K562 (cell line): Measurements from ENCODE around the gene PEX6. TPM values are rescaled to one million over a fixed set of nuclear protein-coding genes. Genes with fewer than 3 reads are reported as not detected.

Experiments
- ATF7 ChIP-seq: fragments of 450-650 bp; IDR thresholded peaks from 2 replicates; pipeline ENCODE4 v1.7.1; 2014; ENCODE audit warnings: mild to moderate bottlenecking, moderate library complexity
- CBX3 ChIP-seq, 2 experiments: IDR thresholded peaks; 1 replicate in 1 of 2; 2 replicates in 1 of 2; pipeline ENCODE4 v1.6.1; 2012; ENCODE audit warnings: inconsistent platforms in 2 of 2, low read length in 2 of 2, borderline replicate concordance in 1 of 2, control low read depth in 1 of 2
- ESRRA ChIP-seq: fragments of 450-650 bp; IDR thresholded peaks from 2 replicates; pipeline ENCODE4 v1.6.1; 2014; ENCODE audit warnings: low read depth, mild to moderate bottlenecking, moderate library complexity, borderline replicate concordance
- FOXJ2 ChIP-seq: fragments of 200-800 bp; sonication (Bioruptor generic); IDR thresholded peaks from 2 replicates; pipeline ENCODE4 v1.6.1; 2016; ENCODE audit warnings: missing genetic modification characterization, missing compliant biosample characterization
- GABPA ChIP-seq: fragments of 200-800 bp; sonication (Bioruptor generic); conservative IDR thresholded peaks from 2 replicates; pipeline ENCODE4 v1.6.1; 2016; ENCODE audit warnings: low read depth, missing genetic modification characterization, missing compliant biosample characterization
- LEF1 ChIP-seq: fragments of 450-650 bp; IDR thresholded peaks from 2 replicates; pipeline ENCODE4 v1.6.1; 2016; ENCODE audit warnings: mild to moderate bottlenecking
- SMAD1 ChIP-seq: fragments of 150-350 bp; IDR thresholded peaks from 2 replicates; pipeline ENCODE4 v1.6.1; 2014; ENCODE audit warnings: low read length, low read depth; ENCODE audit not compliant: partially characterized antibody
- SRF ChIP-seq, 2 experiments: fragments of 250-450, 450-650 bp in 1 of 2; sonication (Bioruptor Pico) in 1 of 2; sonication (generic) in 1 of 2; formaldehyde crosslinking; IDR thresholded peaks; 2 replicates each; pipeline versions ENCODE4 v1.5.0 to v1.5.1; 2020 to 2022; ENCODE audit warnings: mild to moderate bottlenecking in 1 of 2, missing genetic modification reagents in 1 of 2
- TCF7 ChIP-seq: sonication (generic); IDR thresholded peaks from 2 replicates; pipeline ENCODE4 v1.6.1; 2016; ENCODE audit warnings: antibody characterized with exemption, borderline replicate concordance
- ZBTB11 ChIP-seq, 3 experiments: fragments of 200-800 bp in 1 of 3; fragments of 250-450 bp in 1 of 3; fragments of 450-650 bp in 1 of 3; sonication (Bioruptor Pico) in 1 of 3; sonication (Bioruptor generic) in 1 of 3; formaldehyde crosslinking in 1 of 3; IDR thresholded peaks; 2 replicates each; pipeline versions ENCODE4 v1.6.1 to v1.8.0; 2016 to 2022; ENCODE audit warnings: mild to moderate bottlenecking in 2 of 3, missing genetic modification characterization in 2 of 3, missing compliant biosample characterization in 1 of 3, moderate library complexity in 1 of 3
- ZNF274 ChIP-seq: IDR thresholded peaks from 2 replicates; pipeline ENCODE4 v1.6.1; 2011; ENCODE audit warnings: low read depth, mild to moderate bottlenecking, low read length, moderate library complexity, borderline replicate concordance
- ZNF766 ChIP-seq: fragments of 200-800 bp; sonication (Bioruptor generic); conservative IDR thresholded peaks from 2 replicates; pipeline ENCODE4 v1.6.1; 2016; ENCODE audit warnings: missing genetic modification characterization, missing compliant biosample characterization
- polyA plus RNA-seq, 8 experiments: library from polyadenylated mRNA; depleted of rRNA in 4 of 8; stranded (reverse) in 5 of 8; unstranded in 3 of 8; fragments of >200 nt; fragmentation: Nextera tagmentation in 2 of 8; fragmentation: Illumina TruSeq in 1 of 8; extraction: Ambion mirVana in 2 of 8; extraction: Trizol in 1 of 8; gene quantifications; 2 replicates each; pipeline versions ENCODE4 v1.2.1 to v1.2.3, GENCODE V29; 2011 to 2014; ENCODE audit warnings: inconsistent platforms in 1 of 8, missing spikeins in 1 of 8
- total RNA-seq, 7 experiments: library from RNA; depleted of rRNA in 6 of 7; stranded (reverse); fragments of >200 nt in 6 of 7; fragmentation: Illumina TruSeq in 2 of 7; extraction: Trizol in 2 of 7; gene quantifications; 2 replicates each; pipeline versions ENCODE4 v1.2.1 to v1.2.3, GENCODE V29; 2011 to 2021; ENCODE audit warnings: low replicate concordance in 1 of 7
- TF ChIP-seq, protein P1 (sequence below): sonication (generic); formaldehyde crosslinking; IDR thresholded peaks from 2 replicates; pipeline ENCODE4 v1.8.1; 2023; ENCODE audit warnings: missing genetic modification reagents, mild to moderate bottlenecking, borderline replicate concordance
- TF ChIP-seq, protein P2 (sequence below): IDR thresholded peaks from 2 replicates; pipeline ENCODE4 v1.6.1; 2014; ENCODE audit warnings: antibody characterized with exemption
- TF ChIP-seq, protein P3 (sequence below): fragments of 250-450 bp; sonication (Bioruptor Pico); IDR thresholded peaks from 2 replicates; pipeline ENCODE4 v1.4.0; 2020; ENCODE audit warnings: mild to moderate bottlenecking

Gene PEX6
- total and polyA plus RNA-seq, 9 of the 15 experiments (the other 6 are each of a cell fraction or from before 2014, with no cell fraction given), result 0.17 to 20.8 (median 6.9) TPM

- TF ChIP-seq SRF (CRISPR knock-in tag; IDR thresholded peaks at IDR 0.05), result peak in 1 of 2 experiments; percentile 58; a peak in 1 of 4 replicates
- TF ChIP-seq, protein P1, sequence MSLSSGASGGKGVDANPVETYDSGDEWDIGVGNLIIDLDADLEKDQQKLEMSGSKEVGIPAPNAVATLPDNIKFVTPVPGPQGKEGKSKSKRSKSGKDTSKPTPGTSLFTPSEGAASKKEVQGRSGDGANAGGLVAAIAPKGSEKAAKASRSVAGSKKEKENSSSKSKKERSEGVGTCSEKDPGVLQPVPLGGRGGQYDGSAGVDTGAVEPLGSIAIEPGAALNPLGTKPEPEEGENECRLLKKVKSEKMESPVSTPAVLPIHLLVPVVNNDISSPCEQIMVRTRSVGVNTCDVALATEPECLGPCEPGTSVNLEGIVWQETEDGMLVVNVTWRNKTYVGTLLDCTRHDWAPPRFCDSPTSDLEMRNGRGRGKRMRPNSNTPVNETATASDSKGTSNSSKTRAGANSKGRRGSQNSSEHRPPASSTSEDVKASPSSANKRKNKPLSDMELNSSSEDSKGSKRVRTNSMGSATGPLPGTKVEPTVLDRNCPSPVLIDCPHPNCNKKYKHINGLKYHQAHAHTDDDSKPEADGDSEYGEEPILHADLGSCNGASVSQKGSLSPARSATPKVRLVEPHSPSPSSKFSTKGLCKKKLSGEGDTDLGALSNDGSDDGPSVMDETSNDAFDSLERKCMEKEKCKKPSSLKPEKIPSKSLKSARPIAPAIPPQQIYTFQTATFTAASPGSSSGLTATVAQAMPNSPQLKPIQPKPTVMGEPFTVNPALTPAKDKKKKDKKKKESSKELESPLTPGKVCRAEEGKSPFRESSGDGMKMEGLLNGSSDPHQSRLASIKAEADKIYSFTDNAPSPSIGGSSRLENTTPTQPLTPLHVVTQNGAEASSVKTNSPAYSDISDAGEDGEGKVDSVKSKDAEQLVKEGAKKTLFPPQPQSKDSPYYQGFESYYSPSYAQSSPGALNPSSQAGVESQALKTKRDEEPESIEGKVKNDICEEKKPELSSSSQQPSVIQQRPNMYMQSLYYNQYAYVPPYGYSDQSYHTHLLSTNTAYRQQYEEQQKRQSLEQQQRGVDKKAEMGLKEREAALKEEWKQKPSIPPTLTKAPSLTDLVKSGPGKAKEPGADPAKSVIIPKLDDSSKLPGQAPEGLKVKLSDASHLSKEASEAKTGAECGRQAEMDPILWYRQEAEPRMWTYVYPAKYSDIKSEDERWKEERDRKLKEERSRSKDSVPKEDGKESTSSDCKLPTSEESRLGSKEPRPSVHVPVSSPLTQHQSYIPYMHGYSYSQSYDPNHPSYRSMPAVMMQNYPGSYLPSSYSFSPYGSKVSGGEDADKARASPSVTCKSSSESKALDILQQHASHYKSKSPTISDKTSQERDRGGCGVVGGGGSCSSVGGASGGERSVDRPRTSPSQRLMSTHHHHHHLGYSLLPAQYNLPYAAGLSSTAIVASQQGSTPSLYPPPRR (CRISPR knock-in tag), result 0 out of 2 replicates have a peak, but pooled peaks have one; percentile 21
- peak in 2 of 3 experiments; percentile 71 to 96; a peak in 3 of 6 replicates for TF ChIP-seq ZBTB11 (CRISPR knock-in tag; IDR thresholded peaks at IDR 0.05)
- peak; percentile 17 for TF ChIP-seq SMAD1
- peak; percentile 95 for TF ChIP-seq GABPA (tag)
- TF ChIP-seq, protein P2, sequence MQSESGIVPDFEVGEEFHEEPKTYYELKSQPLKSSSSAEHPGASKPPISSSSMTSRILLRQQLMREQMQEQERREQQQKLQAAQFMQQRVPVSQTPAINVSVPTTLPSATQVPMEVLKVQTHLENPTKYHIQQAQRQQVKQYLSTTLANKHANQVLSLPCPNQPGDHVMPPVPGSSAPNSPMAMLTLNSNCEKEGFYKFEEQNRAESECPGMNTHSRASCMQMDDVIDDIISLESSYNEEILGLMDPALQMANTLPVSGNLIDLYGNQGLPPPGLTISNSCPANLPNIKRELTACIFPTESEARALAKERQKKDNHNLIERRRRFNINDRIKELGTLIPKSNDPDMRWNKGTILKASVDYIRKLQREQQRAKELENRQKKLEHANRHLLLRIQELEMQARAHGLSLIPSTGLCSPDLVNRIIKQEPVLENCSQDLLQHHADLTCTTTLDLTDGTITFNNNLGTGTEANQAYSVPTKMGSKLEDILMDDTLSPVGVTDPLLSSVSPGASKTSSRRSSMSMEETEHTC, result peak; percentile 50; the same call in 1 of the 2 replicates
- TF ChIP-seq CBX3 (IDR thresholded peaks at IDR 0.05; ENCODE audit: borderline replicate concordance in 1 of 2, low read length in 2 of 2), result peak in 1 of 2 experiments; percentile 56; a peak in 1 of 3 replicates
- TF ChIP-seq LEF1, result peak; percentile 67
- no peak for TF ChIP-seq ZNF274
- peak; percentile 75 for TF ChIP-seq ZNF766 (CRISPR knock-in tag)
- TF ChIP-seq TCF7, result 0 out of 2 replicates have a peak, but pooled peaks have one; percentile 17
- peak; percentile 38; the same call in 1 of the 2 replicates for TF ChIP-seq ESRRA
- TF ChIP-seq ATF7, result peak; percentile 92
- TF ChIP-seq FOXJ2, result peak; percentile 55; the same call in 1 of the 2 replicates
- TF ChIP-seq, protein P3, sequence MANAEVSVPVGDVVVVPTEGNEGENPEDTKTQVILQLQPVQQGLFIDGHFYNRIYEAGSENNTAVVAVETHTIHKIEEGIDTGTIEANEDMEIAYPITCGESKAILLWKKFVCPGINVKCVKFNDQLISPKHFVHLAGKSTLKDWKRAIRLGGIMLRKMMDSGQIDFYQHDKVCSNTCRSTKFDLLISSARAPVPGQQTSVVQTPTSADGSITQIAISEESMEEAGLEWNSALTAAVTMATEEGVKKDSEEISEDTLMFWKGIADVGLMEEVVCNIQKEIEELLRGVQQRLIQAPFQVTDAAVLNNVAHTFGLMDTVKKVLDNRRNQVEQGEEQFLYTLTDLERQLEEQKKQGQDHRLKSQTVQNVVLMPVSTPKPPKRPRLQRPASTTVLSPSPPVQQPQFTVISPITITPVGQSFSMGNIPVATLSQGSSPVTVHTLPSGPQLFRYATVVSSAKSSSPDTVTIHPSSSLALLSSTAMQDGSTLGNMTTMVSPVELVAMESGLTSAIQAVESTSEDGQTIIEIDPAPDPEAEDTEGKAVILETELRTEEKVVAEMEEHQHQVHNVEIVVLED, result peak; percentile 85
Measured at GRCh38 chr6:43013843-43014433, 35.0 kb upstream of the PEX6 start, which contains the start of the genes KLHDC3 and MEA1 (continued).
